GM18868 (cell line): ENCODE results near the gene PDCD1.
"Not testable (repeated sequence)": the region's sequence is repeated elsewhere in the genome, so short reads cannot be mapped to it uniquely, and the experiment has no call there.

Experiments
- ATAC-seq: cut with Tn5 transposase; IDR thresholded peaks from one replicate; pipeline ENCODE4 v1.9.1; 2021; ENCODE audit warnings: mild to moderate bottlenecking, moderate library complexity; ENCODE audit not compliant: unreplicated experiment

PDCD1 gene

DNA sequence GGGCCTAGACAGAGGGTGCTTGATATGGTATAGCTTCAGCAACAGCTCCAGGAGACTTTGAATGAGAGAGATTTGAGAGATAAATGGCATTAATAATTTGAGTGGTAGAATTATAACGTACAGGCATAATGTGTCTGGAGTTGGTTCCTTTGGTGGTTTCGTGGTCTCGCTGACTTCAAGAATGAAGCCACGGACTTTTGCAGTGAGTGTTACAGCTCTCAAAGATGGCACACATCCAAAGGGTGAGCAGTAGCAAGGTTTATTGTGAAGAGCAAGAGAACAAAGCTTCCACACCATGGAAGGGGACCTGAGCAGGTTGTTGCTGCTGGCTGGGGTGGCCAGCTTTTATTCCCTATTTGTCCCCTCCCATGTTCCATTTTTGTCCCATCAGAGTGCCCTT is 23.1 kb downstream of the PDCD1 start:
- ATAC-seq: no peak

DNA sequence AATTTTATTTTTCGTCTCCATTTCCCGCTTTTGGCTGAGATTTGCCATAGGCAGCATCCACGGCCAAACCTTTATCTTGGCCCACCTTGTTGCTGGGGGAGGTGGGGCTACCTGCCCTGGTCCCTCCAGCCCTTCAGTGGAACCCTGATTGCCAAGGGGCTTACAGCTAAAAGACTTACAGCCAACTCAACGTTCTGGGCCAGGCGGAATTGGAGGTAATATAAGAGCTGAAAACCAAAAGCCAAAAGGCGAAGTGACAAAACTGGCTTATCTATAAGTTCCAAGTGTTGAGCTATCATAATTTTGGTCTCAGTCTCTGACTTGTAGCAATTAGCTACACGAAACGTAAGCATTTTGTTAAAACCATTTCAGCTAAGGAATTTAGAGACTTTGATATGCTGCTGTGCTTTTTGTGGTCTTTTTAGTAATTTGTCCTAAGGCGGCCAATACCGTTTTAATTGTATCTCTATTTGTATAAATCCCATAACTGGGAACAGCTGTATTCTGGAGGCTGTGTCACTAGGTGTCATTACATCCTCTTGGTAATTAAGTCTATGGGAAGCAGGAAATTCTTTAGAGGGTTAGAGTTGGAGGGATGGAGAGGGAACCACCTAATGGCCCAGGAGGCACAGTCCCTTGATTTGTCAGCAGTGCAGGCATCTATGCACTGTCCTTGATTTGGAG is 24.0 kb downstream of the PDCD1 start:
- no peak for ATAC-seq

DNA sequence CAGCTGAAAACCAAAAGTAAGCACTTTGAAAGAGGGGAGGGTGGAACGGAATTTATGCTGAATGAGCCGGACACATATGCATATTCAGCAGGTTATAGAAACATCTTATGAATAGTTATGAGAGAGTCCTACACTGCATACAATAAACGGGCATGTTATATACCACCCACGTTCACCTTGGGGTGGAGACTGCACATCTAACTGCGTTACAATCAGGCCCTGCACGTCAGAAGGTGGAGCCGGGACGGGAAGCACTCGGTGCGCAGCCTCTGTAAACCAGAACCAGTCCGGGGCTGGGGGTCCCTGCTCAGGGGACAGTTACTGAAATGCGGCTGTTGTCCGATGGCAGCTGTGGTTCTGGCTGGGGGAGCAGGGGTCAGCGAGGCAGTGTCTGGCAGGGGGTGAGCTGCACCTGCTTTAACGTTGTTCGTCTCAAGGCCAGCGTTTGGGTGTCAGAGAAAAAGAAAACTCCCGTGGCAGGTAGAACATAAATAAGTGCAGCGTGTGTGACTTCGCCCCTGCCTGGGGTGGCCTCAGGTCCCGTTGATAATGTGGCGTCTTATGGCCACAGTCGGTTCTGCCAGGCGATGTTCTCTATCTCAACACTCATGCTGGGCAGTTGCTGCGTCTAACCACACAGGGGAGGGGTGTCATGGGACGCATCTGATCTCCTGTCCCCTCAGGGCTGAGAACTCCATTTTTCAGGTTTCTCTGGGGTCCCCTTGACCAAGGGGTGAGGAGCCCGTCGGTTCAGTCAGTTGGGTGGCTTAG is 24.8 kb downstream of the PDCD1 start:
- not testable (repeated sequence) for ATAC-seq

DNA sequence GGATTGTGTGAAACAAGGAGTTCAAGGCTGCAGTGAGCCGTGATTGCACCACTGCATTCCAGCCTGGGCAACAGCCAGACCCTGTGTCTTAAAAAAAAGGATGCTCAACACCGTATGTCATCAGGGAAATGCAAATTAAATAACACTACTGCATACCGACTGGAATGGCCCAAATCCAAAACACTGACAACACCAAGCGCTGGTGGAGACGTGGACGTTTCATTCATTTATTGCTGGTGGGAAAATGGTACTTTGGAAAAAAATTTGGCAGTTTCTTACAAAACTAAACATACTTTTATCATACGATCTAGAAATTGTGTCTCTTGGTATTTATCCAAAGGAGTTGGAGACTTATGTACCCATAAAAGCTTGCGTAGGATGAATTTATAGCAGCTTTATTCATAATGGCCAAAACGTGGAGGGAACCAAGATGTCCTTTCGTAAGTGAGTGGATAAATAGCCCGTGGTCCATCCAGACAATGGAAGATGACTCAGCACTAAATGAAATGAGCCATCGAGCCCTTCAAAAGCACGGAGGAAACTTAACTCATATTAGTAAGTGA is 25.5 kb downstream of the PDCD1 start:
- ATAC-seq: no peak

DNA sequence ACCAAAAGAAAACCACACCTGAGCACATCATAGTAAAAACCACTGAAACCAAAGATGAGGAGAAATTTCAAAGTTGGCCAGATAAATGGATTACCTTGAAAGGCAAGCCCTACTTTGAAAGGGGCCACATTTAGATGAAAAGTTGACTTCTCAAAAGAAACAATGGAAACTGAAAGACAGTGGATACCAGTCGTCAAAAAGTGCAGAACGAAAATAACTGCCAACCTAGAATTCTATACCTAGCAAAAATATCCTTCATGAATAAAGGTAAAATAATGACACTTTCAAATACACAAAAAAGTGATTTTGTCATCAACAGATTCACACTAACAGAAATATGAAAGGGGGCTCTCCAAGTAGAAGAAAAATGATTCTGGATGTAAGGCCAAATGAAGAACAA is 31.3 kb downstream of the PDCD1 start:
- ATAC-seq: no peak

DNA sequence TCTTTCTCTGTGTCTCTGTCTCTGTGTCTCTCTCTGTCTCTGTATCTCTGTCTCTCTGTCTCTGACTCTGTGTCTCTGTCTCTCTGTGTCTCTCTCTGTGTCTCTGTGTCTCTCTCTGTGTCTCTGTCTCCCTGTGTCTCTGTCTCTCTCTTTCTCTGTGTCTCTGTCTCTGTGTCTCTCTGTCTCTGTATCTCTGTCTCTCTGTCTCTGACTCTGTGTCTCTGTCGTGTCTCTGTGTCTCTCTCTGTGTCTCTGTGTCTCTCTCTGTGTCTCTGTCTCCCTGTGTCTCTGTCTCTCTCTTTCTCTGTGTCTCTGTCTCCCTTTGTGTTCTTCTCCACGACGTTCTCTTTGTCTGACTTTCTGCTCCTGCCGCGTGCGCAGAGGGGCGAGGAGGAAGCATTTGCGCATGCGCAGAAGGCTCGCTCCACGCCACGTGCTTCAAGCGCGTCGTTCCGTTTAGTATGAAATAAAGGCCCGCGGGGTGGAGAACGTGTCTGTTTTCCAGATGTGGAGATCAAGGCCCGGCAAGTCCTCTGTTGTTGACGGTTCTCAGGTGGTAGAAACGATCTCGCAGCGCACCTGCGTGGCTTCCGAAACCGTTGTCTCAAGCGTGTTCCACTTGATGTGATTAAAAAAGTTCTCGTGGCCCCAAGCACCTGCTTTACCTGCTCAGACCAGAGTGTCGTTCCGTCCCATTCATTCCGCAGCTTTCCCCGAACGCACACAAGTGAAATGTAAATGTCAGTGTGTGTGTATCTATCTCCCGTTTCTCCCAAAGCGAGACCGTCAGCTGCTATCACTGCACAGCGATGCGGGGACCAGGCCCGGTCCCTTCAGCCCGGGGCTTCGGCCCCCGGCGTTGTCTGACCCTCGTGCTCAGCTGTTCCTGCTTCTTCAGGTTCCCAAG is 34.9 kb downstream of the PDCD1 start:
- ATAC-seq: not testable (repeated sequence)

DNA sequence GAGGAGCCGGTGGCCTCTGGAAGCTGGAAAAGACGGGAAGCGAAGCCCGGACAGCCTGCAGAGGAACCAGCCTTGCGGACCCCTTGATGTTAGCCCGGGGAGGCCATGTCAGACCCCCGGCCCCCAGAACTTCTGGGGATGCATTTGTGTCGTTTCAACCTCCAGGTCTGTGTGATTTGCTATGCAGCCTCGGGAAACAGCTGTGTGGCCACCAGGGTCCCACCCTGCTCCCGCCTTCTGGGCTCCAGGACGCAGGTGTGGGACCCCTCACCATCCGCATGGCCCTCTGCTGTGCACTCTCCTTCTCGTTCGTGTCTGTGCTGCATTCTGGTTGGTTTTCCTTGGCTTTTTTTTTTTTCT is 36.5 kb downstream of the PDCD1 start:
- no peak for ATAC-seq

DNA sequence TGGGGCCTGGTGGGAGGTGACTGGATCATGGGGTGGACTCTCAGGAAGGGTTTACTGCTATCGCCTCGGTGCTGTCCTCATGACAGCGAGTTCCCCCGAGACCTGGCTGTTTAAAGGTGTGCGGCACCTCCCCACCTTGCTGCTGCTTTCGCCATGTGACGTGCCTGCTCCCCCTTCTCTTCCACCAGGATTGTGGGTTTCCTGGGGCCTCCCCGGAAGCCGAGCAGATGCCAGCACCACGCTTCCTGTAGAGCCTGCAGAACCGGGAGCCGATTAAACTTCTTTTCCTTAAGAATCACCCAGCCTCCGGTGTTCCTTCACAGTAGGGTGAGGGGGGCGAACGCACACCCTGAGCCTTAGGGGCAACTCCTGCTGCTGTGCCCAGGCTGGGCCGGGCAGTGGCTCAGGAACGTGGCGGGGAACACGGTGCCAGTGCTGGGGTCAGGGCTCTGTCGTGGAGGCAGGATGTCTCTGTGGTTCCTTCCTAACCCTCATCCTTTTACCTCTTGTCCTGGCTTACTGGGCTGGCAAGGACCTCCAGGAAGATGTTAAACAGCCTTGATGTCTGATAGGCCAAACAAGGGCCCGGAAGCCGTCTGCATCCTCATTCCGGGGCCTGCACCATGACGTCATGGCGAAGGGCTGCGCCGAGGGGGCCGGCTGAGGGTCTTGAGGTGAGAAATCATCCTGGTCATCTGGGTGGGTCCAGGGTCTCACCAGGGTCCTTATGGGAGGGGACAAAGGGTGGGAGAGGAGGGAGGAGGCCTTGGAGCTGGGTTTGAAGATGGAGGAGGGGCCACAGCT is 37.0 kb downstream of the PDCD1 start:
- no peak for ATAC-seq

DNA sequence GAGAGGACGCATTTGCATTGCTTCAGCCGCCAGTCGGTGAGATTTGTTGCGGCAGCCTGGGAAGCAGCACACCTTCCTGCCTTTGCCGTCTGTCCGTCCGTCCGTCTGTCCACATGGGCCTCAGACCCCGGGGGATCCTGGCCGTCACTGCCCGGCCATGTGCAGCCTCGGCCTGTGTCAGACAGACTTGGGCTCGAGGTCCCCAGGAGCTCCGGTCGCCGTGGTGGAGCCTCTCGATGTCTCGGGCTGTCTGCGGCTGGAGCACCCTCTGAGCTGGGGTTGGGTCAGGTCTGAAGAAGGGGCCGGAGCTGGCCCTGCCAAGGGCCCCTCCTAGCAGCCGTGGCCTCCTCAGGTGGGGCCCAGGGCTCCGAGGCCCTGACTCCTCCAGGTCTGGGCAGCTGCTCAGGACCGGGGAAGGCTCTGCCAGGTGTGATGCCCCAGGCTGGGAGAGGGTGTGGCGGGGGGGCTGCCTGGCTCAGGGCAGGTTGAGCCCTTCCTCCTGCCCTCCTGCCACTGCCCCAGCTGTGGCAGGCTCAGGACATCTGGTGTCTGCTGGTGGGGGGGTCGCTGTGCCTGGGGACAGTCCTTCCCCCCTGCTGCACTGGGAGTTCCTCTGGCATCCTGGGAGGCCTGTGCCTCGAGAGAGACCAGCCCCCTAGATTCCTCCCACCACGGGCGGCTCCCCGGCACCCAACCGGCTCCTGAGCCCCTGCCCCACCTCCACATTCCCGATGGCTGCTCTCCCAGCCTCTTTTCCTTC is 37.9 kb downstream of the PDCD1 start:
- ATAC-seq: no peak

DNA sequence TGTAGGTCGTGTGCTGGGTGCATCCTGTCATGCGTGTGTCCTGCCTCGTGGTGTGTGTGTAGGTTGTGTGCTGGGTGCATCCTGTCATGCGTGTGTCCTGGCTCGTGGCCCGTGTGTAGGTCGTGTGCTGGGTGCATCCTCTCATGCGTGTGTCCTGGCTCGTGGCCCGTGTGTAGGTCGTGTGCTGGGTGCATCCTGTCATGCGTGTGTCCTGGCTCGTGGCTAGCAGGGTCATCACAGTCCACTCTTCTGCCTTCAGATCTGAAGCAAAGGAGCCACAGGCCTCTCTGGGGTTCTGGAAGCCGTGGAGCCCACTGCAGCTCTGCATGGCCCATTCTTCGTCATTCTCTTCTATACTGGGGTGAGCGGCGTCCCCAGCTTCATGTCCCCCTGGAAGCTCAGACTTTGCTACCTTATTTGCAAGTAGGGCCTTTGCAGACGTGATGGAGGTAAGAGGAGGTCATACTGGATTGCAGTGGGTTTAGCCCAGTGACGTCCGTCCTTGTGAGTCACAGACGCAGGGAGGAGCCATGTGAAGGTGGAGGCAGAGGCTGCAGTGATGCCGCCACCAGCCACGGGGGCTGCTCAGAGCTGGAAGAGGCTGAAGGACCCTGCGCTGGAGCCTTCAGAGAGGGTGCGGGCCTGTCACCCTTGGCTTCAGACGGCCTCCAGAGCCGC is 38.6 kb downstream of the PDCD1 start:
- ATAC-seq: not testable (repeated sequence)

DNA sequence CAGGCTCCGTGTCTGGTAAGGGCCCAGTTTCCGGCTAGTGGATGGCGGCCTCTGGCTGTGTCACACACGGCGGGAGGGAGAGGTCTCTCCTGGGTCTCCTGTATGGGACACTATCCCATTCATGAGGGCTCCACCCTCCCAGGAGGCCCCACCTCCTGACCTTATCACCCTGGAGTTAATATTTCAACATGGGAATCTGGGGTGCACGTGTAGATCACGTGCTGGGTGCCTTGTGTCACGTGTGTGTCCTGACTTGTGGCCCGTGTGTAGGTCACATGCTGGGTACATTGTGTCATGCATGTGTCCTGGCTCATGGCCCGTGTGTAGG is 39.8 kb downstream of the PDCD1 start:
- no peak for ATAC-seq

DNA sequence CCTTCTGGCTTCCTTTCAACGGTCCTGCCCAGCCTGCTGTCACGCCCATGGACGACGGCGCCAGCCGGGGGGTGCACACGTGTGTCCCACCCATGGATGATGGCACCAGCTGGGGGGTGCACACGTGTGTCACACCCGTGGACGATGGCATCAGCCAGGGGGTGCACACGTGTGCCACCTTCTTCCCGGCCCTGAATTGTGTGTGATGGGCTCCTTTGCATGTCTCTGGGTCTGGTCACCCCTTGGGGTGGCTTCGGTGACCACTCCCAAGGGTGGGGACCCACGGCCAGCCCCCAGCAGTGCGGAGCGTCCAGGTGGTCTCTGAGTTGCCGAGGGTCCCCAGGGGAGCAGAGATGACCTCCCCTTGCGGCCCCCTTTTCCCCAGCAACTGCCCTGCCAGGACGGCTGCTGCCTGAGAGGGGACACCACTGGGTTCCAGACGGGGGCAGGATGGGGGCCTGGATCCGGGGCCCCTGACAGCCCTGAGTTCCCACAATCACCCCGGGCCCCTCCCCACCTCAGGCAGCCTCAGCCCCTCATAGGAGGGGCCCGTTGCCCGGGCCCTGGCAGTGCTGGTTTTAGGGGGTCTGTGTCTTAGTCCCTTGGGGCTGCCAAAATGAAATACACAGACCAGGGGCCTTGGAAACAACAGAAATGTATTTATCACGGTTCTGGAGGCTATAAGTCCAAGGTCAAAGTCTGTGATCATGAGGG is 40.3 kb downstream of the PDCD1 start:
- ATAC-seq: no peak

DNA sequence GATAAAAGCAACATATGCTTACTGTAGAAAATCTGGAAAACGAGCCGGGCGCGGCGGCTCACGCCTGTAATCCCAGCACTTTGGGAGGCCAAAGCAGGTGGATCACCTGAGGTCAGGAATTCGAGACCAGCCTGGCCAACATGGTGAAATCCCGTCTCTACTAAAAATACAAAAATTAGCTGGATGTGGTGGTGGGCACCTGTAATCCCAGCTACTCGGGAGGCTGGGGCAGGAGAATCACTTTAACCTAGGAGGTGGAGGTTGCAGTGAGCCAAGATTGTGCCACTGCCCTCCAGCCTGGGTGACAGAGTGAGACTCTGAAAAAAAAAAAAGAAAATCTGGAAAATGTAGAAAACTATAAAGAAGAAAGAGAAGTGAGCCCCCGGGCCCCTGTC is 40.9 kb downstream of the PDCD1 start:
- not testable (repeated sequence) for ATAC-seq

DNA sequence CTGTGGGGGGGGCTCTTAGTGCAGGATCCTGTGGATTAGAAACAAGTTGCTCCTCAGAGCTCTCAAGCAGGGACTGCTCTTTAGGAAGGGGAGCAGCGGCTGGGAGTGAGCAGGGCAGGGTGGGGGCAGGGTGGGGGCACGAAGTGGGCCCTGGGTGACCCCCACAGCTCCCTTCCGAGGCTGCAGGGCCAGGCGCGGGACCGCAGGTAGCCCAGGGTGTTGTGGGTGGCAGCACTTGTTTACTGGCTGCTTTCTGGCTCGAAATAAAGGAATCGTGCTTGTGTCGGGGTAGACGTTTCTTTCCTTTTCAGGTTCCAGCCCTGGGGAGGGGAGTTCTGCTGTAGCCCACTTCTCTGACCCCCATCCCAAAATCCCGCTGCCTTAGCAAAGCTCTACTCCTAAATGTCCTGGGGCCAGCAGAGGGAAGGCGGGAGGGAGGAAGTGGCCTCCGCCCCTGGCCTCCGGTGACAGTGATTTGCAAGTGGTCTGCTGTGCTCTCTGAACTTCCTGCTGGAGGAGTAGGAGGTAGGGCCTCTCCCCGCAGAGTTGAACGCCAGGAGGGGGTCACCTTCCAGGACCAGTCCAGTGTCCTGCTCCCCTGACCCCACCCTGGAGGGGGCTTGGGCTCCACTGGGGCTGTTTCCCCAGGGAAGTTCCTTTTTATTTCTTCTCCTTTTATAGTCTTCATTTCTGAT is 41.4 kb downstream of the PDCD1 start:
- no peak for ATAC-seq

DNA sequence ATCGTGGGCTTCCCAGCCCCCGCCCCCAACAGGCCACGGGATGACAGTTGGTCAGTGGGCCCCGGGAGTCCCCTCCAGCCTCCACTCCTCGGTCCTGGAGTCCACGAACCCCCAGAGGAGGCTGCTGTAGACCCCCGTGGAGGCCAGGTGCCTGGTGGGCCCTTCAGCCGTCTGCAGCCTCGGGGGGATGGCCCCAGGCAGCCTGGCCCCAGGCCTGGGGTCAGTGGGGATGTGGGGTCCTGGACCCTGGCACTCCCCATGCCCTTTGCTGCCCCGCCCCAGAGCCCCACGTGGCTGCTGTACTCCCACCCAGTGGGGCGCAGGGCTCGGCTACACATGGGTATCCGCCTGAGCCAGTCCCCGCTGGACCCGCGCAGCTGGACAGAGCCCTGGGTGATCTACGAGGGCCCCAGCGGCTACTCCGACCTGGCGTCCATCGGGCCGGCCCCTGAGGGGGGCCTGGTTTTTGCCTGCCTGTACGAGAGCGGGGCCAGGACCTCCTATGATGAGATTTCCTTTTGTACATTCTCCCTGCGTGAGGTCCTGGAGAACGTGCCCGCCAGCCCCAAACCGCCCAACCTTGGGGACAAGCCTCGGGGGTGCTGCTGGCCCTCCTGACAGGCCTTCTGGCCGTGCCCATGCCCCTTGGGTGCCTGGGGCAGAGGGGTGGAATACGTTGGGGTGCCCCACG is 42.1 kb downstream of the PDCD1 start:
- no peak for ATAC-seq

DNA sequence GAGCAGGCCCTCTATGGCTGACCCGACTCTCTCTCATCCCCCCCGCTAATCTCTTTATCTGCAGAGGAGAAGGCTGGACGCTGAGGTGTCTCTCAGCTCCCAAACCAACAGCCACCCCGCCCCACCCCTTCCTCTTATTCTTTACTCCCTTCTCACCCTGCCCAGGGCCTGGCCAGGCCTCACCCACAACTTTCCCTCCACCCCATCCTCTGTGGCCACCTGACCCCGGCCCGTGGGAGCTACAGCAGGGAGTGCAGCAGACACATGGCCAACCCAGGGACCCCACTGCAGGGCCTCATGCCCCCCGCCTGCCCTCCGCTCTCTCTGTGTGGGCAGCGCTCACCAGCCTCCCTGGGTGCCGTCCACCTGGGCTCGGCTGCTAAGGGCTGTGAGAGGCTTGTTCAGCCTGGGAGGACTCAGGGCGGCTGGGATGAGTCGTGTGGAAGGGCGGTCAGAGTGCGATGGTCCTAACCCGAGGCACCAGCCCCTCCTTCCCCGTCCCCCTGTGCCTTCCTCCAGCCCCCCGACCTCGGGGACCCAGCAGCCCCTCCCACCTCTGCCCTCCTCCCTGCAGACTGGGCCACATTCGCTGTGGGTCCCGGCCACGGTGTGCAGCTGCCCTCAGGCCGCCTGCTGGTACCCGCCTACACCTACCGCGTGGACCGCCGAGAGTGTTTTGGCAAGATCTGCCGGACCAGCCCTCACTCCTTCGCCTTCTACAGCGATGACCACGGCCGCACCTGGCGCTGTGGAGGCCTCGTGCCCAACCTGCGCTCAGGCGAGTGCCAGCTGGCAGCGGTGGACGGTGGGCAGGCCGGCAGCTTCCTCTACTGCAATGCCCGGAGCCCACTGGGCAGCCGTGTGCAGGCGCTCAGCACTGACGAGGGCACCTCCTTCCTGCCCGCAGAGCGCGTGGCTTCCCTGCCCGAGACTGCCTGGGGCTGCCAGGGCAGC is 42.9 kb downstream of the PDCD1 start:
- ATAC-seq: no peak
